GM19455 (cell line): ENCODE results near the gene EXOC5.
"Not testable (repeated sequence)": the region's sequence is repeated elsewhere in the genome, so short reads cannot be mapped to it uniquely, and the experiment has no call there.

Experiments
- ATAC-seq: cut with Tn5 transposase; IDR thresholded peaks from one replicate; pipeline ENCODE4 v1.9.1; 2021; ENCODE audit not compliant: unreplicated experiment

The EXOC5 gene

DNA sequence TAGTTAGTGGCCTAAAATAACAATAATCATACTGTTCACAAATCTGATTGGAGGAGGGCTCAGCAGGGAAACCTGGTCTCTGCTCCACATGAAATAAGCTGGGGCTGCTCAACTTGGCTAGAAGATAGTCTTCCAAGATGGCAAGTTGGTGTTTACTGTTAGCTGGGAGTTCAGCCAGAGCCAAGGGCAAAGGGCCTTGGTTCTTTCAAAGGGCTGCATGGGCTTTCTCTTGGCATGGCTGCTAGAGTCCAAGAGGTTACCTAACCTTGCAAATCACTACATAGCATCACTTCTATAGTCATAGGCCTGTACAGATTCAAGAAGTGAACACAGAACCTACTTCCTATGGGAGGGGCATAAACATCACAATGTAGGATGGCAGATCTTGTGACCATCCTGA is 7.1 kb downstream of the EXOC5 start:
- no peak for ATAC-seq

GRCh38 chr14:57259672-57260071 is 9.0 kb downstream of the EXOC5 start:
- no peak for ATAC-seq

GRCh38 chr14:57258221-57258620 is 10.5 kb downstream of the EXOC5 start:
- not testable (repeated sequence) for ATAC-seq

DNA sequence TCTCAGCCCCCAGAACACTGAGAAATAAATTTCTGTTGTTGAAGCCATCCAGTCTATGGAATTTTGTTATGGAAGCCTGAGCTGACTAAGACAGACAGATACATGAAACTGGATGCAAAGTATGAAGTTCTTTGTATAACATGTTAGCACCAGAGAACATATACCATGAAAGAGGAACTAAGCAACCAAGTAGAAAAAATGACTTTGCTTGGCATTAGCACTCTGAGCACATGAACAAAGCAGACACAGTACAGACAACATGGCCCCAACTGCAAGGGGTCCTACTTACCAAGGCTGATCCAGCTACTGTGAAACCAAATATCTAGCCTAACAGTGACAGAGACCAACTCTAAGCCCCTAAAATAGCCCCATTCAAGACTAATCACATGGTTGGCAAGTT is 13.8 kb downstream of the EXOC5 start:
- no peak for ATAC-seq

DNA sequence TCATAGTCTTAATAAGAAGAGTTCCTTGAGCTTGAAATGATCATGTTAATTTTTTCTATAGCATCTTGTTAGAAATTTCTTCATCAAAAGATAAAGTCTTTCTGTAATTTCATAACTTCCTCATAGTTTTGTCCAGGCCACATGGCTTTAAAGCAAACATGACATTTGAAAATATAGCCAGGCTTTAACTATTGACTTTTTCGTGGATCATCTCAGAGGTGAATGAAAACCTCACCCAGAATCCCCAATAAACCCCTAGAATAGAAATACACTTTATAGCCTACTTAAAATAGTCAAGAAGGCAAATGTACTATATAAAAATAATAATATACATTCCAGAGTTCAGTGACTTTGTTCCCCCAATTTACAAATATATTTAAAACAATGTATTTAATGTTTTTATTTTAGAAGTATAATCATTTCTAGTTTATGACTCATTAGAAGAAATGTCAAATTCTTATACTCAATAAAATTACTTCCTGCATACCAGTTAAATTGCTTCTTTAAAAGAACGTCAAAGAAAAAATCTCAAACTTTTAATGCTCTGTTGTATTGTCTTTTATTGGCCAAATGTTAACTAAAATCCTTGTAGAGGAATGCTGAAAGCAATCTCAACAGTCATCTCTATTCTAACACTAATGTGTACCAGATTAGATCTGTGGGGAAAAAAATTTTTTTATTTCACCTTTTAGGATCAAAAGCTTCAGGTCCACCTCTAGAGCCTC is 21.6 kb downstream of the EXOC5 start:
- no peak for ATAC-seq

DNA sequence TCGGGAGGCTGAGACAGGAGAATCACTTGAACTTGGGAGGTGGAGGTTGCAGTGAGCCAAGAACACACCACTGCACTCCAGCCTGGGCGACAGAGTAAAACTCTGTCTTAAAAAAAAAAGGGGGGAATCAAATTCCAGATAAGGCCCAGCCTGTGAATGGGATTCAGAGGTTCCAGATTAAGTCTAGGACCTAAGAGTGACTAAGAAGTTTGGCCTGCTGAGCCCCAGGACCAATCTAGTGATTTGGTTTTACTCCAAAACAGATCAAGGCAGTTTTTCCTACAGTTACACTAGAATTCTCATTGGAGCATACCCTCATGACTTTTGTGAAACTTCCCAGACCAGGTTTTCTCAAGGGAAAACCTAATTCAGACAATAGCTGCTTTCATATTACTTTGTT is 22.8 kb downstream of the EXOC5 start:
- no peak for ATAC-seq

DNA sequence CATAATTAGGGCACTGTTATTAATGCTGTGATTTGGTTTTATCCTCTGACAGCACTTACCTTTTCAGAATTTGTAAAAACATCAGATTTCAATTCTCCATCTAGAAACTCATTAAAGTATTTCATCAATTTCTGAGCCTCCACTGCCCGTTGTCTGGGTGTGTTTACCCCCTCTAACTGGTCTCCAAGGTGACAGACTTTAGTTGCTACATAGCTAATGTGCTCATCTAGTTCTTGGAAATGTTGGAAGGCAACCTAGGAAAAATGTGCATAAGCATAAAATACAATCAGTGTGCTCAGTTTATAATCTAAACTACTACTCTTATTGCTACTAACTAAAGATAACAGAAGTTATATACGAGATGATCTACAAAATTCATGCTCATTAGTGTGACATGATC is 24.6 kb downstream of the EXOC5 start:
- ATAC-seq: no peak

GRCh38 chr14:57243320-57243719 is 25.4 kb downstream of the EXOC5 start:
- no peak for ATAC-seq

- ATAC-seq: not testable (repeated sequence)
Observed at GRCh38 chr14:57240115-57240514, 28.6 kb downstream of the EXOC5 start.

- no peak for ATAC-seq
Observed at GRCh38 chr14:57232006-57232405, 36.7 kb downstream of the EXOC5 start.

DNA sequence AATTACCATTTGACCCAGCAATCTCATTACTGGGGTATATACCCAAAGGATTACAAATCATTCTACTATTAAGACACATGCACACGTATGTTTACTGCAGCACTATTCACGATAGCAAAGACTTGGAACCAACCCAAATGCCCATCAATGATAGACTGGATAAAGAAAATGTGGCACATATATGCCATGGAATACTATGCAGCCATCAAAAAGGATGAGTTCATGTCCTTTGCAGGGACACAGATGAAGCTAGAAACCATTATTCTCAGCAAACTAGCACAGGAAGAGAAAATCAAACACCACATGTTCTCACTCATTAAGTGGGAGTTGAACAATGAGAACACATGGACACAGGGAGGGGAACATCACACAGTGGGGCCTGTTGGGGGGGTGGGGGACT is 40.4 kb downstream of the EXOC5 start:
- not testable (repeated sequence) for ATAC-seq

- no peak for ATAC-seq
Observed at GRCh38 chr14:57227083-57227482, 41.6 kb downstream of the EXOC5 start.

- ATAC-seq: no peak
Observed at GRCh38 chr14:57221931-57222330, 46.8 kb downstream of the EXOC5 start.

DNA sequence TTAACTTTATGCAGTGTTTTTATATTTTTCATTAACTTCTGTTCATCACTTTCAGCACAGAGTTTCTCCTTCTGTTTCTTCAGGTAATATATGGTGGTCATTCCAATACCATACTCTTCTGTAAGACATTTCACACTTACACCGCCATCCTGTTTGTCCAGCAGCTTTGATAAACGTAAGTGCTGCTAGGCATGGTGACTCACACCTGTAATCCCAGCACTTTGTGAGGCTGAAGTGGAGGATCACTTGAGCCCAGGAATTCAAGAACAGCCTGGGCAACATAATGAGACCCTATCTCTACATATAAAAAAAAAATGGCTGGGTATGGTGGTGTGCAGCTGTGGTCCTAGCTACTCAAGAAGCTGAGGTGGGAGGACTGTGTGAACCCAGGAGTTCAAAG is 55.8 kb downstream of the EXOC5 start:
- no peak for ATAC-seq

GRCh38 chr14:57209561-57209960 is 59.1 kb downstream of the EXOC5 start:
- no peak for ATAC-seq

GRCh38 chr14:57205938-57206337 is 62.8 kb downstream of the EXOC5 start:
- ATAC-seq: no peak

DNA sequence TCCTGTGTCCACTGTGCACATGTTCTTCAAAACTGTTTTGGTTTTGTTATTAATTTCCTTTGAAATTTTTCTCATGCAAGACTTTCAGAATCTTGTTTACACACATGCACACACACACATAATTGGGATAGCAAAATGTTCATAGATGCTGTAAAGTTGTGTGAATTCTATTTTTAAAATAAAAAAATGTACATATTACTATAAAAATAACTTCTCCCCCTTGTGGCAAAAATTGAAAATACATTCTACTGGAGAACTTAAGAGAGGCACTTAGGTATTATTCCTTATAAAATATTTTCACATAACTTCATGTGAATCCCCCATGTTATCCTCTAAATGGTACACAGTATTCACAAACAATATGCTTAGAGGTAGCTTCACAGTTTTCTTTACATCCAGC is 66.0 kb downstream of the EXOC5 start:
- ATAC-seq: not testable (repeated sequence)

DNA sequence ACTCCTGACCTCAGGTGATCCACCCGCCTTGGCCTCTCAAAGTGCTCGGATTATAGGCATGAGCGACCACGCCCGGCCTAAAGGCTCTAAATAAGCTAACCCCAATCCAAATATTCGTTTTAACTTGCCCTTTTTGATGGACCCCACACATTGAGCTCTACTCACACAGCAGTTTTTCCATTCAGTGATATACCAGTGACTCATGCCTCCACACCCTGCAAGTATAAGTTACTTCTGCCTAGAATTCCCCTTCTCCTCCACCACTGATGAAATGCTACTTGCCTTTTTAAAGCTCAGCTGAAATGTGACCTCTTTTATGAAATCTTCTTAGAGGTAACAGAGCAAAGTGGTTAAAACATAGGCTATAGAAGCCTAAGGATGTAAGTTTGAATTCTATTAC is 68.8 kb downstream of the EXOC5 start:
- no peak for ATAC-seq

DNA sequence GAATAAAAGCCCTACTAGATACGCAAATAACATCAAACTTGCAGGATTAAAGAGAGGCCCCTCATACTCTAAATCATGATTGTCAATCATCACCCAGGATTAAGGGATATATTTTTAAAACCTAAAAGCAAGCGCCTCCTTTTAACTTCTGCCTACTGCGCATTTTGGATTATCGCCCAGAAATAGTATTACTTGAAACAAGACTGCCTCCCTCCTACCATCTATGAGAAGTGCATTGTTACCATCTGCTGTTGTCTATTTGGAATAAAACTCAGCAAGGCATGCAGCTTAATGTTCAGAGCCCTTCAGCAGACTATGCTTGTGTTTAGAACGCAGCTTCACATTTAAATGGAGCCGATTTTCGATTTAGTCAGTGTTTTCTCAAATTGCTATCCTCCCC is 79.6 kb downstream of the EXOC5 start:
- ATAC-seq: no peak

GRCh38 chr14:57182760-57183503 is 85.8 kb downstream of the EXOC5 start:
- no peak for ATAC-seq

DNA sequence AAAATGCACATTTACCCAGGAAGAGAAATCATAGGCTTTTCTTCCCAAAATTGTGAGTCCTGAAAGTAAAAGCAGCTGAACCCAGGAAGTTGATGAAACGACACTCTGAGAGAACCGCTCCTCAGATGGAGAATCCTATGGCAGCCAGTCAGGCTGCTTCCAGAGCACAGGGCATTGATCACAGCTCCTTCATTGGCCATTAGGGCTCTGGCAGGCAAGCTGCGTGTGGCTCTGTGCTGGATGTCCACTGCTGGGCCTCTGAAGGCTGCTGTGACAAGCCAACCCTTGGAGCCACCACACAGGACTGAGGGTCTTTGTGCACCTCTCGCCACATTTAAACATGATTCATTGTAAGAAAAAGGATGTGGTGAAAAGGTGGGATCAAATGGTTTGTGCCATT is 89.4 kb downstream of the EXOC5 start:
- ATAC-seq: no peak

- ATAC-seq: no peak
Observed at GRCh38 chr14:57174466-57174865, 94.2 kb downstream of the EXOC5 start.

- no peak for ATAC-seq
Observed at GRCh38 chr14:57171903-57172302, 96.8 kb downstream of the EXOC5 start.
